GM19395 (cell line): Measurements from ENCODE around the gene RABL2A.
"Not testable (repeated sequence)": the region's sequence is repeated elsewhere in the genome, so short reads cannot be mapped to it uniquely, and the experiment has no call there.

Source experiments
- ATAC-seq: cut with Tn5 transposase; IDR thresholded peaks from one replicate; pipeline ENCODE4 v1.9.1; 2021; ENCODE audit warnings: mild to moderate bottlenecking, moderate library complexity; ENCODE audit not compliant: unreplicated experiment

Gene RABL2A

GRCh38 chr2:113606036-113606435, 21.0 kb upstream of the RABL2A start:
- not testable (repeated sequence) for ATAC-seq

GRCh38 chr2:113609822-113610221, 17.2 kb upstream of the RABL2A start:
- not testable (repeated sequence) for ATAC-seq

GRCh38 chr2:113621002-113621401, 6.1 kb upstream of the RABL2A start:
- not testable (repeated sequence) for ATAC-seq

- ATAC-seq, result not testable (repeated sequence)
These were observed 1.2 kb upstream of the RABL2A start for GRCh38 chr2:113625906-113626305.

- ATAC-seq, result not testable (repeated sequence)
These were observed 5.8 kb downstream of the RABL2A start for GRCh38 chr2:113632849-113633345.

GRCh38 chr2:113635358-113635757, 8.3 kb downstream of the RABL2A start:
- ATAC-seq, result not testable (repeated sequence)

- ATAC-seq, result not testable (repeated sequence)
These were observed 9.2 kb downstream of the RABL2A start for GRCh38 chr2:113636226-113636625.

GRCh38 chr2:113638084-113638483, 11.0 kb downstream of the RABL2A start:
- not testable (repeated sequence) for ATAC-seq

GRCh38 chr2:113646217-113646616, 19.2 kb downstream of the RABL2A start:
- not testable (repeated sequence) for ATAC-seq

- ATAC-seq, result not testable (repeated sequence)
These were observed 24.1 kb downstream of the RABL2A start for GRCh38 chr2:113650834-113651815.

- ATAC-seq, result not testable (repeated sequence)
These were observed 25.5 kb downstream of the RABL2A start for GRCh38 chr2:113652599-113652998.

- ATAC-seq, result not testable (repeated sequence)
These were observed 29.1 kb downstream of the RABL2A start for GRCh38 chr2:113656031-113656624.

- not testable (repeated sequence) for ATAC-seq
These were observed 30.7 kb downstream of the RABL2A start for GRCh38 chr2:113657735-113658134.

GRCh38 chr2:113663285-113664060, 36.4 kb downstream of the RABL2A start:
- ATAC-seq, result not testable (repeated sequence)

GRCh38 chr2:113664761-113665533, 37.9 kb downstream of the RABL2A start:
- not testable (repeated sequence) for ATAC-seq

GRCh38 chr2:113669013-113669412, 41.9 kb downstream of the RABL2A start:
- ATAC-seq, result not testable (repeated sequence)

- no peak for ATAC-seq
These were observed 45.4 kb downstream of the RABL2A start for GRCh38 chr2:113672326-113672932.

GRCh38 chr2:113675875-113676274, 48.8 kb downstream of the RABL2A start:
- no peak for ATAC-seq

GRCh38 chr2:113676623-113677266, 49.7 kb downstream of the RABL2A start:
- no peak for ATAC-seq
